Activated CD8-positive, alpha-beta memory T cell treated with anti-CD3 and anti-CD28 coated beads for 4 hours (primary cell): Measurements from ENCODE around the gene RAPGEF6.
"Not testable (repeated sequence)": the region's sequence is repeated elsewhere in the genome, so short reads cannot be mapped to it uniquely, and the experiment has no call there.

Source experiments
- DNase-seq, 2 donors: peaks; one replicate each; pipeline ENCODE4 v3.0.0-alpha.2; 2020; ENCODE audit warnings: low read depth in 2 of 2

Gene RAPGEF6

GRCh38 chr5:131644370-131644769, 9.3 kb upstream of the RAPGEF6 start:
- no peak for DNase-seq

- no peak for DNase-seq
Measured at GRCh38 chr5:131641494-131641893, 6.5 kb upstream of the RAPGEF6 start.

- peak in 1 of 2 donors; percentile 41 for DNase-seq
Measured at GRCh38 chr5:131640043-131640856, 5.2 kb upstream of the RAPGEF6 start.

GRCh38 chr5:131639148-131639547, 4.1 kb upstream of the RAPGEF6 start:
- no peak for DNase-seq

- no peak for DNase-seq
Measured at GRCh38 chr5:131637694-131638093, 2.7 kb upstream of the RAPGEF6 start.

GRCh38 chr5:131635684-131636572, 899 bp upstream of the RAPGEF6 start:
- DNase-seq, result no peak

- peak in 1 of 2 donors; percentile 30 for DNase-seq
Measured at GRCh38 chr5:131634666-131634995, 398 bp downstream of the RAPGEF6 start.

- DNase-seq, result no peak
Measured at GRCh38 chr5:131634238-131634637, 791 bp downstream of the RAPGEF6 start.

GRCh38 chr5:131633830-131634229, 1.2 kb downstream of the RAPGEF6 start:
- DNase-seq, result no peak

- no peak for DNase-seq
Measured at GRCh38 chr5:131630963-131631350, 4.1 kb downstream of the RAPGEF6 start.

GRCh38 chr5:131630208-131630962, 4.6 kb downstream of the RAPGEF6 start:
- no peak for DNase-seq

- no peak for DNase-seq
Measured at GRCh38 chr5:131628990-131629389, 6.0 kb downstream of the RAPGEF6 start.

- no peak for DNase-seq
Measured at GRCh38 chr5:131627207-131627865, 7.7 kb downstream of the RAPGEF6 start.

- no peak for DNase-seq
Measured at GRCh38 chr5:131622633-131623032, 12.4 kb downstream of the RAPGEF6 start.

GRCh38 chr5:131621164-131621563, 13.9 kb downstream of the RAPGEF6 start:
- DNase-seq, result not testable (repeated sequence)

- DNase-seq, result no peak
Measured at GRCh38 chr5:131619102-131619501, 15.9 kb downstream of the RAPGEF6 start.

- DNase-seq, result no peak
Measured at GRCh38 chr5:131617140-131617822, 17.7 kb downstream of the RAPGEF6 start.

- no peak for DNase-seq
Measured at GRCh38 chr5:131615957-131616356, 19.1 kb downstream of the RAPGEF6 start.

- DNase-seq, result no peak
Measured at GRCh38 chr5:131613423-131613822, 21.6 kb downstream of the RAPGEF6 start.

- DNase-seq, result no peak
Measured at GRCh38 chr5:131611064-131611381, 24.0 kb downstream of the RAPGEF6 start.
